ENCODE results near the gene PLAC1.

- no peak for TF ChIP-seq EZH2 (IDR thresholded peaks at IDR 0.05; ENCODE audit: low read length, unreplicated experiment)
- TF ChIP-seq CTCF (conservative IDR thresholded peaks at IDR 0.05; ENCODE audit: low read depth, low read length) = no peak
Measured at GRCh38 chrX:134529481-134529880, 128.8 kb downstream of the PLAC1 start.
